ENCODE data around the gene ANGPTL4. TPM values are rescaled to one million over a fixed set of nuclear protein-coding genes. Genes with fewer than 3 reads are reported as not detected.

The ANGPTL4 gene
- total and polyA plus RNA-seq, 2 of the 13 experiments (the other 11 are each of a cell fraction or from before 2014, with no cell fraction given), result 0.80 to 21.7 TPM

GRCh38 chr19:8412783-8413628 is 49.1 kb downstream of the ANGPTL4 start, which contains the start of gene MARCHF2 (continued):
- TF ChIP-seq EP300 (IDR thresholded peaks at IDR 0.05; ENCODE audit: low read depth in 2 of 2, low read length in 2 of 2) (0 out of 4 replicates have a peak, but pooled peaks of 1 of the 2 experiments have one; percentile 22), EP300 (CRISPR knock-in tag; IDR thresholded peaks at IDR 0.05; ENCODE audit: borderline replicate concordance) (no peak), ZFP82 (CRISPR knock-in tag; IDR thresholded peaks at IDR 0.05; ENCODE audit: borderline replicate concordance) (no peak), CREBL2 (CRISPR knock-in tag; IDR thresholded peaks at IDR 0.05; ENCODE audit: borderline replicate concordance) (no peak), DBP (CRISPR knock-in tag; IDR thresholded peaks at IDR 0.05; ENCODE audit: not compliant biosample characterization) (no peak), ZNF142 (CRISPR knock-in tag; IDR thresholded peaks at IDR 0.05) (no peak), ERF (CRISPR knock-in tag; IDR thresholded peaks at IDR 0.05) (no peak), ZSCAN5A (CRISPR knock-in tag; IDR thresholded peaks at IDR 0.05; ENCODE audit: borderline replicate concordance) (no peak), NKX3-1 (CRISPR knock-in tag; IDR thresholded peaks at IDR 0.05) (no peak), ZNF225 (CRISPR knock-in tag; IDR thresholded peaks at IDR 0.05) (no peak), THYN1 (CRISPR knock-in tag; IDR thresholded peaks at IDR 0.05; ENCODE audit: borderline replicate concordance, low read depth) (no peak)
- TF ChIP-seq, protein P1, sequence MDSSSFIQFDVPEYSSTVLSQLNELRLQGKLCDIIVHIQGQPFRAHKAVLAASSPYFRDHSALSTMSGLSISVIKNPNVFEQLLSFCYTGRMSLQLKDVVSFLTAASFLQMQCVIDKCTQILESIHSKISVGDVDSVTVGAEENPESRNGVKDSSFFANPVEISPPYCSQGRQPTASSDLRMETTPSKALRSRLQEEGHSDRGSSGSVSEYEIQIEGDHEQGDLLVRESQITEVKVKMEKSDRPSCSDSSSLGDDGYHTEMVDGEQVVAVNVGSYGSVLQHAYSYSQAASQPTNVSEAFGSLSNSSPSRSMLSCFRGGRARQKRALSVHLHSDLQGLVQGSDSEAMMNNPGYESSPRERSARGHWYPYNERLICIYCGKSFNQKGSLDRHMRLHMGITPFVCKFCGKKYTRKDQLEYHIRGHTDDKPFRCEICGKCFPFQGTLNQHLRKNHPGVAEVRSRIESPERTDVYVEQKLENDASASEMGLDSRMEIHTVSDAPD (CRISPR knock-in tag; IDR thresholded peaks at IDR 0.05), result no peak
- TF ChIP-seq, protein P2, sequence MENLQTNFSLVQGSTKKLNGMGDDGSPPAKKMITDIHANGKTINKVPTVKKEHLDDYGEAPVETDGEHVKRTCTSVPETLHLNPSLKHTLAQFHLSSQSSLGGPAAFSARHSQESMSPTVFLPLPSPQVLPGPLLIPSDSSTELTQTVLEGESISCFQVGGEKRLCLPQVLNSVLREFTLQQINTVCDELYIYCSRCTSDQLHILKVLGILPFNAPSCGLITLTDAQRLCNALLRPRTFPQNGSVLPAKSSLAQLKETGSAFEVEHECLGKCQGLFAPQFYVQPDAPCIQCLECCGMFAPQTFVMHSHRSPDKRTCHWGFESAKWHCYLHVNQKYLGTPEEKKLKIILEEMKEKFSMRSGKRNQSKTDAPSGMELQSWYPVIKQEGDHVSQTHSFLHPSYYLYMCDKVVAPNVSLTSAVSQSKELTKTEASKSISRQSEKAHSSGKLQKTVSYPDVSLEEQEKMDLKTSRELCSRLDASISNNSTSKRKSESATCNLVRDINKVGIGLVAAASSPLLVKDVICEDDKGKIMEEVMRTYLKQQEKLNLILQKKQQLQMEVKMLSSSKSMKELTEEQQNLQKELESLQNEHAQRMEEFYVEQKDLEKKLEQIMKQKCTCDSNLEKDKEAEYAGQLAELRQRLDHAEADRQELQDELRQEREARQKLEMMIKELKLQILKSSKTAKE (CRISPR knock-in tag; IDR thresholded peaks at IDR 0.05; ENCODE audit: borderline replicate concordance), result no peak
- TF ChIP-seq, protein P3, sequence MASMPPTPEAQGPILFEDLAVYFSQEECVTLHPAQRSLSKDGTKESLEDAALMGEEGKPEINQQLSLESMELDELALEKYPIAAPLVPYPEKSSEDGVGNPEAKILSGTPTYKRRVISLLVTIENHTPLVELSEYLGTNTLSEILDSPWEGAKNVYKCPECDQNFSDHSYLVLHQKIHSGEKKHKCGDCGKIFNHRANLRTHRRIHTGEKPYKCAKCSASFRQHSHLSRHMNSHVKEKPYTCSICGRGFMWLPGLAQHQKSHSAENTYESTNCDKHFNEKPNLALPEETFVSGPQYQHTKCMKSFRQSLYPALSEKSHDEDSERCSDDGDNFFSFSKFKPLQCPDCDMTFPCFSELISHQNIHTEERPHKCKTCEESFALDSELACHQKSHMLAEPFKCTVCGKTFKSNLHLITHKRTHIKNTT (CRISPR knock-in tag; IDR thresholded peaks at IDR 0.05), result no peak
